SW480 (cell line): ENCODE measurements around the gene HEMK1.
A peak's percentile ranks its signal among the peaks of the same experiment; 100 is the strongest.

Experiments
- DNase-seq: peaks from one replicate; pipeline ENCODE4 v3.0.0-alpha.2; 2016; ENCODE audit warnings: low spot score

HEMK1 gene

DNA sequence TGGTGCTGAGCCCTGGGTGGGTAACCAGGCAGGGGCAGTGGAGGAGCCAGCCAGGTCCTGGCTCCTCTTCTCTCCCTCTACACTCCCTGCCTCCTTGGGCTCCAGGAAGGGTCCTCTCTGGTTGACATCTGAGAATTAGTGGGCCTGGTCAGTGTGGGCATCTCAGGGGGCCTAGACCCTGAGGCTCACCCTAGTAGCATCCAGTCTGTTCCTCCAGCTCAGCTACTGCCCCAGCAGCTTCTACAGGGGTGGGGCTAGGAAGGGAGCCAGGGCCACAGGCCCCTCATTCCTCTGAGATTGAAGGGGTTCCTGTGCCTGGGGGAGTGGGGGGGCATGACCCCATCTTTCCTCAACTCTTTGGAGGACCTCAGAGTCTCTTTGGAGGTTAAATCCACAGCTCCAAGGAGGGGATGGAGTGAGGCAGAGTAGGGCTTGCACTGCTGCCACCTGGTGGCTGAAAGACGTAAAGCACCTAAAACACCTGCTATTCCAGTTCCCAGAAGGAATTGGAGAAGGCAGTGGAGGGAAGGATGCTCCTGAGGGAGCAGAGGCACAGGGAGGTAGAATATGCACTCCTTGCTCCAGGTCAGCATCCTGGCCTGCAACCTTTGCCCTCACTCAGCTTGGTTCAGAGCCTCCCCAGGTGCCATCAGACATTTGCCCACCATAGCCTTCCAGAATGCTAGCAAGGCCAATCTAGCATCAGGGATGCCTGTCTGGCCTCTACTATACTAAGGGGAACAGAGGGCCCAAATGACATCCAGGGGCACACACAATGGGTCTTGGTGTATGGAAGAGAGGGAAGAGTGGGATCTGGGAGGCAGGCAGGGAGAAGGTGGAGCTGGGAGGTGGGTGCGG is 26.9 kb upstream of the HEMK1 start:
- peak; percentile 50 for DNase-seq

DNA sequence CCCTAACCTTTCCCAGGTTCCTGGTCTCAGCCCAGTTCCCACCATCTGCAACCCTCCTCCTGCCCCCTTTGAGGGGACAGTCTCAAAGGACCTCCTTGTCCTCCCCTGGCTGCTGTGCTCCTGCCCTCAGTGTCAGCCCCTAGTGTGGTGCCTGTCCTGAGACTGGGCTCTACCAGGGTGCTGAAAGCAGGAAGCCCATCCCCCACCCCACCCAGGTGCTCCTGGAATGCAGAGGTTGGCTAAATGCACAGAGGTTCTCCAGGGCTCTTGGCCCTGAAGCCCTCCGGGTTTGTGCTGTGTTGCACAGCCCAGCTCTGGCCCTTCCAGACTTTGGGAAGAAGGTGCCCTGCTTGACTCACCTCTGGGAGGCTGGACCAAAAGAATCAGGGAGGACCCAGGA is 23.5 kb upstream of the HEMK1 start:
- DNase-seq: no peak

DNA sequence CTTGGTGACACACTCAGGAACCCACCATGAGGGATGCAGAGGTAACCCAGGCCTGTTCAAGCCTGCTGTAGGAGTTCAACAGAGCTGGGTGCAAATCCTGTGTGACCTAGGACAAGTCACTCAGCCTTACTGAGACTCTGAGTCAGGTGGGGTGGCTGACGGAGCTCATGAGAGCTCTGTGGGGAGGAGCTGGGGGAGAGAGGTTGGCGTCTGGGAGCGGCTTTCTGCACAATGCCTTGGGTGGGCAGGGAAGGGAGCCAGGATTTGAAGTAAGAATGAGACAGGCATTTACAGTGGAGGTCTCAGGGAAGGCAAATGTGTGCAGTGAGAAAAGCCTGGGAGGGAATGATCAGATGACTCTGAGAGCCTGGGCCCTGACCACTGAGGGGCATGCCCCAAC is 20.1 kb upstream of the HEMK1 start:
- DNase-seq: no peak

DNA sequence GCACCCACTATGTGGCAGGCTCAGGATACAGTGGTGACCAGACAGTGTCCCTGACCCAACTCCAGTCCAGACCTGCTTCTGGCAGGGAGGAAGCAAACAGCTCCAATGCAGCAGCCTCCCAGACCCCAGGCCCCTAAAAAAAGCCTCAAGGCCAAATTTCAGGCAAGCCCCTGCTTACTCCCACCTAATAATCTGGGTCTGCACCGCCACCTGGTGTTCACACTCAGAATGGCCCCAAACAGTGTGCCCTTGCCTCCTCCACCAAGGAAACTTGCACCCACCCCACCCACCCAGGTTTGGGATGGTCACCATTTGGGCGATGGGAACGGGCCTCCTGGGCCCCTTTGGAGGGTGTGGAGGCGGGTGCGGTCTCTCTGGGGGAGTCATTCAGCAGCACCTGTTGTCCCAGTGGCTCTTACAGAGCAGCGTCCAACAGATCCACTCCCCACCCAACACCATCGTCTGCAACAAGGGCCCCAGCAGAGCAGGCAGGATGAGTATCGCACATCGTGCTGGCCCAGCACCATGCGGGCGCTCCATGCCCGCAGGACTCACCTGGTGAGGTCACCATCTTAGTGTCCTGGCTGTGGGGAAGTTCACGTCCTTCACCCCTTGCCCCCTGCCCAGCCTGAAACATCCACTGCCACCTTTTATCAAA is 19.1 kb upstream of the HEMK1 start:
- DNase-seq: peak; percentile 31

DNA sequence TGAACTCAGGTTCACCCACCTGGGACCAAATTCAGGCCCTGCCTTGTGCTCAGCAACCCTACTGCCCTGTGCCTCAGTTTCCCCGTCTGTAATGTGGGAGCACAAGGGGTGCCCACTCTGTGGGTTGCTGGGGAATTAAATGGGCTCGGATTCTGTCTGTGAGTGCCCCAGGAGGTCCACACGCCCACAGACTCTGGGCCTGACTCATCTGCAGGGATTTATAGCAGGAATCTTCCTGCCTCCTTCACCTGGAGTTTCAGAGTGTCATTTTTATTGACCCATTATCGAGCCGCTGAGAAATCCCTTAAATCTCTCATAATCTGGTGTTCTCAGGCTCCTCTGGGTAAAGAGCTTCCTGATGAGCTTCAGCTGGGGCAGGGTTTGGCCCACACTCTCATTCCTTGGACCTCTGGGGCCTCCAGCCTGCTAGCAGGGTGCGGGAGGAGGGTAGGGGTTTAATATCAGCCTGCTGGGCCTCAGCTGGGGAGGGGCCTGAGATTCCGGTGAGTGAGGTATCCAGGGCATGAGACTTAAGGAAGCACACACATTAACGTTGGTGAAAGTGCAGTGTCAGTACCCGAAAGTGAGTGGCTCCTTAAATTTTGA is 18.2 kb upstream of the HEMK1 start:
- peak; percentile 15 for DNase-seq

DNA sequence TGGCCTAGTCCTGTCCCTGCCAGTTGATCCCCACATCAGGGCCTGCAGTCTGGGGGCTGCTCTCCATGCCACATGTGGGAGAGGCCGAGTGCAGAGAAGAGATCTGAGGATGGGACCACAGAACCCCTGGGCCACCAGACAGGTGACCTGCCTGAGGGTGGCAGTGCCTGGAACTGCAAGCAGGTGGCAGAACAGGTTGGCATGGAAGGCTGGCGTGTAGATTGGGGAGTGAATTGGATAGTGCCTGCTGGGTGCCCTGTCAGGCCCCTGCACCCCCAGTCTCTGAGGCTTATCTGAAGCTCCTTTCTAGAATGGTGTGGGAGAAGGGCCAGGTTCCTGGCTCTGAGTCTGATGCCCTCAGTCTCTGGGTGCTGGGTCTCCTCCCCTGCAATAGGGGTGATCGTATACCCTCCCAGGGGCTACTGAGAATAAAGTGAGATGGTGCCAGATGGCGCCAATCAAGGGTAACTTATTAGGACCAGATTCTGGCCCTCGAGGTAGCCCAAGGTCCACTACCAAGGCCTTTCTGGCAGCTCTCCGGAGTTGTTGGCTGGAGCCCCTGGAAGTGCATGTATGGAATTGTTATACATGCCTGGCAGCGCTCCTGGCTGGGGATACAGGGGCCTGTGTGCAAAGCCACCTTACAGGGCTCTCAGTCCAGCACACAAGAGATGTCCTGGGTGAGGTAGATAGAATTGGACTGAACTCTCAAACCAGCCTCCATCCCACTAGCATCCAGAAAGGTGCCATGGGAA is 17.5 kb upstream of the HEMK1 start:
- DNase-seq: no peak

DNA sequence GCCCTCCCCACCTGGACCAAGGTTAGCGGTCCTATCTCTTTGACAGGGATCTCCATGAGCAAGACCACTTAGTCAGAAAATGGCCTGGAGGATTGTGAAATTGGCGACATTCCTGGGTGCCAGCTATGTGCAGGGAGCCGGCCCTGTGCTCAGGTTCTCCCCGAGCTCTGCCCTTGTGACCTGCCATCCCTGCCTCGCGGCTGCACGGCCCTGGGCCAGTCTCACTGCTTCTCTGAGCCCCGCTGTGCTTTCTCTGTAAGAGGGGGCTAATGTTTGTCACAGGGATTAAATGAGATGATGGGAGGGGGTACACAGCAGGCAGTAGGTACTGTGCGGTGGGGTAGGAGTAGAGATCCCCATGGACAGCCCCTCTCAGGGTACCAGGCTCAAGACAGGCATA is 16.7 kb upstream of the HEMK1 start:
- DNase-seq: no peak

DNA sequence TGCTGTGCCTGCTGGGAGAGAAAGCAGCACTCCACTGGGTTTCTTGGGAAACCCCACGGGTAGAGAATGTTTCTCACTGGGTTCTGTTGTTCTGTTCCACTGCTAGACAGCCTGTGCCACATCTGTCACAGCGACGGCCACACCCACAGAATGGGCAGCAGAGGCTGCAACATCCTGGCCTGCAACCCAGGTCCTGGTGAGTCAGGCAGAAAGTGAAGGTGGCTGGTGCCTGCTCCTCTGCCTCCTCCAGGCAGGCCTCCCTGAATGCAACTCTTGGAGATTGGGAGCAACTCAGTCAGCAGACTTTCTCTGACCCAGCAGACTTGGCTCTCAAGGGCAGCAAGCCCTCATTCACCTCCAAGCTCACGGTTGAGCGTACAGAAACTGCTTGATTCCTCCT is 14.8 kb upstream of the HEMK1 start:
- peak; percentile 21 for DNase-seq

DNA sequence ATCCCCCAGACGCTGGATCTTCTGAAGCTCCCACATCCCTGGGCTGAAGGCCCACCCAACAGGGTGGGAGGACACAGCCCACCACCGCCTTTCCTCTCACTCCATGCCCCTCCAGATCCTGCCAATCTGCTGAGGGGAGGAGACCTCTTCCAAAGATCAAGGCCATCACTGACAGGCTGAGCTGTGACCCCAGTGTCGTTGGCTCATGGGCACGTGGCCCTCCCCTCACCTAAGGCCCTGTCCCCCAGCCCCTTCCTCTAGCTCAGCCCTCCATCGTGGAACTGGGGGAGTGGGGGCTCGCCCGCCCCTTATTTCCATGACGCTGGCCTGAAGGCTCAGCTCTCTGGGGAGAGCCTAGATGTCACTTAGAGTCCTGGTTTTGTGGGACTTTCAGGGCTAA is 12.2 kb upstream of the HEMK1 start:
- DNase-seq: no peak

DNA sequence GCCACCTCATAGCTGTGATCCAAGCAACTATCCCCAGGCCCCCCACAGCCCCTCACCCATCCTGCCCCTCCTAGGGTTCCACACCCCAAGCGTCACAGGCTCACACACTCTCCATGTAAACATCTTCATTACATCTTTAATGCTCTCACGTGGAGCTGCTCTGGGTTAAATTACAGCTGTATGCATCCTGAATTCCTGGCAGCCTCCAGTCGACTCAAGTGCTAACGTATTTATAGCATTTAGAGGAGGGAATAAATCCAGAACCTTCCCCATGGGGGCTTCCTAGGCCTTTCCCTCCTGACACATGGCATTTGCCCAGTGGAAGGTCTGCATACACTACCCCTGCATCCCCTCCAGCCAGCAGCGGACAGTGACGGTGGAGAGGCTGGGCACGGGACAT is 11.4 kb upstream of the HEMK1 start:
- no peak for DNase-seq

DNA sequence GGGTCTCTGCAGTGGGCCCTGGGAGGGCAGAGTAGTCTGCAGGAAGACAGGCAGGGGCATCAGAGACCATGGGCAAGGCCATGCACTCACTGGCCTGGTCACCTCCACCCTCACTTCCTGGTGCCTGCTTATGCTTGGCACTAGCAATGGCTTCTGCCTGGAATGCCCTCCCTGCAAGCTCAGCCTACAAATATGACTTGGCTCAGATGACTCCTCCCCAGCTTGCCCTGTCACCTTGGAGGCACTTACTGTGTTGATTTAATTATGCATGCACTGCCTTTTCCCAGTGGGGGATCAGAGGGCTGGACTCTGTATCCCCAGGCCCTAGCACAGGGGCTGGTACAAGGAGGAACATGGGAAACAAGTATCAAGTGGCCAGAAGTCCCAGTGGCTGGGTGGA is 9.6 kb upstream of the HEMK1 start:
- DNase-seq: no peak

DNA sequence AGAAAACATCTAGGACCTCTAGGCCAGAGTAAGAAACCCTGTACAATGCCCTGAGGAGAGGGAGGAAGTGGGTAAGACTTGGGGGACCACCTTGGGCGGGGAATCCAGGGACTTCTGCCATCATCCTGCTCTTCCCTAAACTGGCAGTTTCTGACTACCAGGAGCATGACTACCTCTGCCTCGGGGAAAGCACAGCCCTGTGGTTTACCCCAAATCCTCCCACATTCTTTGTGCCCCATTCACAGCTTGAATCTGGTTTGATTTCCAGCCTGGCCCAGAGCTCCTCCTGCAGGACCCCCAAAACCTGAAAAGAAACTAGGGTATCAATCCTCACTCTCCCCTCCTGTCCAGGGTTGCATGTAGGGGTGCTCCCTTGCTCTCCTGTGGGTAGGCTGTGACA is 6.5 kb upstream of the HEMK1 start:
- no peak for DNase-seq

DNA sequence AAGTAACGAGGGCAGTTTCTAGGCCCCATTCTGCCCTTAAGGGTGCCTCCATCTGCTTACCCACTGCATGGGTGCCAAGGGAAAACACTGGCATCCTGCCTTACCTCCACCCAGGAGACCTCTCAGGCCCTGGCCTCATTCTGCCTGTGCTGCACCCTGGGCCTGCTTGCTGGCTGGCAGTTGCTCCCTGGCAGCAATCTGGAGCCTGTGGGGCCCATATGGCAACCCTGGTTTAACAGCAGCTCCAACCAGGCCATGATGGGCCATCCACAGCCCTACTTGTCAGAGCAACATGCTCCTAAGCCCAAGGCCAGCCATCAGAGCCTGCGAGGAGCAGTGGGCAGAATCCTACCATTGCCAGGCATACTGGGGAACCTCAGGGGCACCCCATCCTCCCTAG is 5.5 kb upstream of the HEMK1 start:
- no peak for DNase-seq

DNA sequence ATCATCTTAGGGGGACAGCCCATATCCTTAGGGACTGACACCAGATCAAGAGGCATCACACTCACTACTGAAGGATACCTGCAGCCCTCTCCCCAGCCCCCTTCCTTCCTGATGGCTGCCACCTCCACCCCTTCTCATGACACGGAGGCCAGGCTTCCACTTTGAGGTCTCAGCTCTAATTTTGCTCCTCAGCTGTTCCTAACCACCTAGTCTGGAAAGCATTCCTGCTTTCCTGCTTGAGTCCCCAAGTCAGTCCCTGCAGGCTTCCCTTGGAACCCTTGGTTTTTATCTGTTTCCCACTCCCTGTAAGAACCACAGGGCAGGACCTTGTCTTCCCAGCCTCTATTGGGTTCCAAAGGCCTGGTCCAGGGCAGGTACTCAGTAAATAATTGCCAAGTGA is 5.0 kb upstream of the HEMK1 start:
- no peak for DNase-seq

DNA sequence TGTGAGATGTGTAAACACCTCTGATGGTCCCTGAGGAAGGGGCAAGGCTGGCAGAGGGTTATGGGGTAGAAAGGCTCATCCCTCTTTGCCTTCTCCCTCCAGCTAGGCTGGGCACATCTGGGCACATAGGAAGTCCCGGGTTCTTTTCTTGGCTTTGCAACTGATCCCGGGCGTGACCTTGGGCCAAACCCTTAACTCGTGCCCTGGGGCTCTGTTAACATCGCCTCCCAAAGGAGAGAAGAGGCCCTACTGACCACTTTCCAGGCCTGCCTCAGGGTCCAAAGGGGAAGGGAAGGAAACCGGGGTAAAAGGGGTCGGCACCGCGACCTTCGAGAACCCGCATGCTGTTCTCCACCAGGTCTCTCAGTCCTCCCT is 2.3 kb upstream of the HEMK1 start:
- DNase-seq: no peak

DNA sequence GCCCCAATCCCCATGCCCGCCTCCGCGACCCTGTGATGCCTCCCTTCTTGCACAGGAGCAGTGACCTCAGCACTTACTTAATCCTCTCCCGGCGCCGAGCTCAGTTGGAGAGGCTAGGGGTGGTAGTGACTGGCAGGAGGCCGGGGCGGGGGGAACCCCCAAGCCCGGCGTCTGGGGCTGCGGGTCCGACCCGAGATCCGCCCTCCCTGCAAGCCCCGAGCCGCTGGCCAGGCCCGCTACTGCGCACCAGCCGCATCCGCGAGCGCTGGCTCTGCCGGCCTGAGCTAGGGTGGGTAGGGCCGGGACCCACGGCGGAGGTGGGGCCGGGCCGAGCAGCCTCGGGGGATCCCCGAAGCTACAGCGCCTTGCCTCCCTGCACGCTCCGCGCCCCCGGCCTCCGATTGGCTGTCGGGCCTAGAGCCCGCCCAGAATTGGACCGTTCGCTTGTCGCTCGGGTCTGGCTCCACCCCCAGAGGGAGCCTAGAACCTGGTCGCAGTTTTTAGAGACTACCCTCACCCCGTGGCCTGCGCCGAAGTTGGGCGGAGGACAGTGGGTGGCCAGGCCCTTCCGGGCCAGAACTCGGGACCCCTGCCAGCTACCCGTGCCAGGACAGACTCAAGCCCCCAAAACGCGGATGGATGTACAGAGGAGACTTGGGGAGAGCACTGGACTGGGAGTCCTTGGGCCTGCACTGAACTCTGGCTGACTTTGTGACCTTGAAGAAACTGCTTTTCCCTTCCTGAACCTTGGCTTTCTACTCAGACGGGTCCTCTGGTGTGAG is 1.7 kb upstream of the HEMK1 start, which contains the start of gene C3orf18:
Gene C3orf18, minus strand, starts transcription at position 362 of the 782 bp plus-strand sequence. CDS start 2,048 bp downstream, outside the sequence.
- peak; percentile 83 for DNase-seq

DNA sequence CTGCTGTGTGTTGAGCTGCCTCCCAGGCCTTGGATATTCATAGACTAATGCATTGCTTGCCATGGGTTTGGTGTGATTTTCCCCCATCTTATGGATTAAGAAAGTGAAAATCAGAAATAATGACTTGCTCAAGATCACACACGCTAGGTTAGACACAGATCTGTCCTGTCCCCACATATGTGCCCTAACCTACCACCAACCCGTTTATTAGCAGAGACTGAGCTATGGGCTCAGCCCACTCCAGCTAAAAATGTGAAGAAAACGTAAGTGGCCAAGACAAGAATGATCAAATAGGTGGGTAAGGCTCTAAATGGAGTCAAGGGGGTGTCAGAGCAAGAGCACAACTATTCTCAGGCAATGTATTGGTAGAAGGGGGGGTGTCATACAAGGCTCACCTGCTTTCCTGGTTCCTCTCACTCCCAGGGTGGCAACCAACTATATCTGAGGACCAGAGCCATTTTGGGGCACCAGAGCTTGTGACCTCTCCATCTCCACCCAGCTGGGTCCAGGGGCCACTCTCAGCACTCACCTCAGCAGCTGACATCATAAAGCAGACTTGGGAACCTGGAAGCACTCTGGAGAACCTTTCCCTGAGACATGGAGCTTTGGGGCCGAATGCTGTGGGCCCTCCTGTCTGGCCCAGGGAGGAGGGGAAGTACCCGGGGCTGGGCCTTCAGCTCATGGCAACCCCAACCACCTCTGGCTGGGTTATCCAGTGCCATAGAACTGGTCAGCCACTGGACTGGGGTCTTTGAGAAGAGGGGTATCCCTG is 1.4 kb downstream of the HEMK1 start:
- DNase-seq: no peak

DNA sequence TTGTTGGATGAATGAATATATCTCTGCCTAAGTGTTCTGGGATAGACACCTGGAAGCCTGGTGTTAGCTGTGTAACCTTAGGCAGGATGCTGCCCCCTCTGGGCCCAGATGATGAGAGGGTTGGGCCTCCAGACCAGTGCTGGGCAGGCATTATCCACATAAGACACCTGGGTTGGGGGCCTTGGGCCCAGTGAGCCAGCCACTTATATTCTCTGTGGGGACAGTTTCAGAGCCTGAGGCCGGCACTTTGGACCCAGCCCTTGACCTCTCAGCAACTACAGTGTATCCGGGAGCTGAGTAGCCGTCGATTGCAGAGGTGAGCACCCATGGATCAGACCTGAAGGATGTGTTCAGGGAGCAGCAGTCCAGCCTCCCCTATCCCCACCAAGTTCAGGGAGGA is 2.2 kb downstream of the HEMK1 start:
- no peak for DNase-seq

DNA sequence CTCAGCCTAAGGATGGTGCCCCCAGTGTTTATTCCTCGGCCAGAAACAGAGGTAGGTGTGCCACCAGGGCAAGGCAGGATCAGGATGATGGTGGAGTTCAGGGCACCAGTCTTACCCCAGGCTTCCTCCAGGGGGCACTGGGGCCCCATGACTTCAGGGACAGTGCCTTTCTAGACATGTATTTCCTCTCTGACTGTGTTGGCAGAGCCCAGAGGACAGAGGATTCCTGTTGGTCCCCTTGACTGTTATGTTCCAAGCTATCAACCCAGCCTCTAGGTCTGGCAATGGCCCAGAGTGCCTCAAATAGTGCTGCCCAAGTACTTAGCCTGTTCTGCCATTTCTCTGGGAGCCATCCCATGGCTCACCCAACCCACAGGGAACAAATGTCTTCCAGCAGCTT is 2.8 kb downstream of the HEMK1 start:
- DNase-seq: peak; percentile 63

DNA sequence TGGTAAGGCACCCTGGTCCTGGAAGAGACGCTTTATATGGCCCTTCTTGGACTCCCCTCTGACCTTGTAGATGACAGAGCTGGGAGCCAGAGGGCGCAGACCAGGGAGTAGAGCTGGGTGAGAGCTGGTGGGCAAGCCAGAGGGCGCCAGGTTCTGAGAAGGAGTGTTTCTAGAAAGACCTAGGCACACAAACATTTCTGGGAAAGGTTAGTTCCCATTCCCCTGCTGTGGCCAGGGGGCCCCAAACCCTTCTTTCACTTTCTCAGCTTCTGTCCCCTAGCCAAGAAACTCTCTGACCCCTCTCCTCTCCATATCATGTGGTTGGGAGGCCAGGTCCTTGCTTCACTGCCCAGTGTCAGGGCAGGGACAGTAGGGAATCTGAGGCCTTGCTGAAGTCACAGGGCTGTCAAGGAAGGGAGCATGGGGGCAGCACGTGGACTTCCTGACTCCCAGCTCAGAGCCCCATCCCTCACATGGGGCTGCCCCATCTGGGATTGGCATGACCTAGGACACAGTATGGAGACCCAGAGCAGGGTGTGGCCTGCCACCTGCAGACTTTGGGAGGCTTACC is 3.6 kb downstream of the HEMK1 start:
- DNase-seq: no peak
